ENCODE measurements around the gene EFCC1.

EFCC1 gene

GRCh38 chr3:129023909-129024308 is 22.8 kb downstream of the EFCC1 start:
- CTCF ChIA-PET, result interaction anchor here (1.5 to 7.1 kb wide), 2 partner anchors 16 to 29 kb away, joined by 3 to 38 read pairs; no protein-coding TSS in a partner anchor

GRCh38 chr3:129025108-129025507 is 24.0 kb downstream of the EFCC1 start:
- CTCF ChIA-PET, result interaction anchor here (1.2 to 7.1 kb wide), 5 partner anchors 12 to 137 kb away, joined by 3 to 38 read pairs (median 7); no protein-coding TSS in a partner anchor
- H3K4me3 ChIP-seq (ENCODE audit: low read depth, low read length), result no peak overlapping the region
- TF ChIP-seq CTCF (IDR thresholded peaks at IDR 0.05; ENCODE audit: insufficient read depth, low read length, missing control alignments), result no peak
- DNase-seq (ENCODE audit: low read depth, low spot score), result no peak
- POLR2A ChIA-PET, result no interaction called here

More at GRCh38 chr3:129023909-129024308, 22.8 kb downstream of the EFCC1 start:
- no peak overlapping the region for H3K4me3 ChIP-seq (ENCODE audit: low read depth, low read length)
- POLR2A ChIA-PET, result no interaction called here
- DNase-seq (ENCODE audit: low read depth, low spot score), result no peak
- peak; percentile 18 for TF ChIP-seq CTCF (IDR thresholded peaks at IDR 0.05; ENCODE audit: insufficient read depth, low read length, missing control alignments)

GRCh38 chr3:129025691-129026435 is 24.8 kb downstream of the EFCC1 start:
- TF ChIP-seq CTCF (IDR thresholded peaks at IDR 0.05; ENCODE audit: insufficient read depth, low read length, missing control alignments), result no peak
- ChIA-PET CTCF (interaction anchor here (1.2 to 7.1 kb wide), 6 partner anchors 9 to 219 kb away, joined by 3 to 38 read pairs (median 7); no protein-coding TSS in a partner anchor), POLR2A (no interaction called here)
- no peak for DNase-seq (ENCODE audit: low read depth, low spot score)
- no peak overlapping the region for H3K4me3 ChIP-seq (ENCODE audit: low read depth, low read length)

GRCh38 chr3:129026728-129027543 is 25.8 kb downstream of the EFCC1 start:
- peak; percentile 21 for TF ChIP-seq CTCF (IDR thresholded peaks at IDR 0.05; ENCODE audit: insufficient read depth, low read length, missing control alignments)
- no peak for DNase-seq (ENCODE audit: low read depth, low spot score)
- peak overlapping the region; percentile 30 for H3K4me3 ChIP-seq (ENCODE audit: low read depth, low read length)
- ChIA-PET POLR2A (no interaction called here), CTCF (interaction anchor here (0.7 to 7.1 kb wide), 8 partner anchors 10 to 218 kb away, joined by 3 to 38 read pairs (median 7); no protein-coding TSS in a partner anchor)

- ChIA-PET POLR2A (no interaction called here), CTCF (interaction anchor here (0.7 to 2.0 kb wide), 5 partner anchors 10 to 218 kb away, joined by 3 to 8 read pairs (median 3); no protein-coding TSS in a partner anchor)
- no peak for TF ChIP-seq CTCF (IDR thresholded peaks at IDR 0.05; ENCODE audit: insufficient read depth, low read length, missing control alignments)
- H3K4me3 ChIP-seq (ENCODE audit: low read depth, low read length), result peak overlapping the region; percentile 30
- no peak for DNase-seq (ENCODE audit: low read depth, low spot score)
Observed at GRCh38 chr3:129027544-129027880, 26.4 kb downstream of the EFCC1 start.

- ChIA-PET POLR2A (no interaction called here), CTCF (interaction anchor here (1.0 to 1.7 kb wide), 6 partner anchors 13 to 216 kb away, joined by 3 to 11 read pairs (median 3); partner anchors contain the start of gene GP9)
- no peak for TF ChIP-seq CTCF (IDR thresholded peaks at IDR 0.05; ENCODE audit: insufficient read depth, low read length, missing control alignments)
- H3K4me3 ChIP-seq (ENCODE audit: low read depth, low read length), result no peak overlapping the region
- DNase-seq (ENCODE audit: low read depth, low spot score), result no peak
Observed at GRCh38 chr3:129028866-129029265, 27.8 kb downstream of the EFCC1 start.
